Measurements from ENCODE around the gene ELMOD3.
"Not testable (repeated sequence)": the region's sequence is repeated elsewhere in the genome, so short reads cannot be mapped to it uniquely, and the experiment has no call there.

The ELMOD3 gene

GRCh38 chr2:85380048-85380447 is 25.5 kb downstream of the ELMOD3 start:
- TF ChIP-seq CTCF (conservative IDR thresholded peaks at IDR 0.05; ENCODE audit: low read depth, low read length) = no peak
- DNase-seq (ENCODE audit: low read depth) = no peak
- no peak overlapping the region for H3K4me3 ChIP-seq (ENCODE audit: low read depth, low read length)

GRCh38 chr2:85383151-85383550 is 28.6 kb downstream of the ELMOD3 start:
- not testable (repeated sequence) for H3K4me3 ChIP-seq (ENCODE audit: low read depth, low read length); DNase-seq (ENCODE audit: low read depth)

GRCh38 chr2:85383850-85384249 is 29.3 kb downstream of the ELMOD3 start:
- DNase-seq (ENCODE audit: low read depth) = no peak
- no peak overlapping the region for H3K4me3 ChIP-seq (ENCODE audit: low read depth, low read length)
- TF ChIP-seq CTCF (conservative IDR thresholded peaks at IDR 0.05; ENCODE audit: low read depth, low read length) = no peak

GRCh38 chr2:85385746-85386145 is 31.2 kb downstream of the ELMOD3 start:
- no peak for DNase-seq (ENCODE audit: low read depth)
- no peak overlapping the region for H3K4me3 ChIP-seq (ENCODE audit: low read depth, low read length)
- no peak for TF ChIP-seq CTCF (conservative IDR thresholded peaks at IDR 0.05; ENCODE audit: low read depth, low read length)

GRCh38 chr2:85387754-85388153 is 33.2 kb downstream of the ELMOD3 start:
- no peak overlapping the region for H3K4me3 ChIP-seq (ENCODE audit: low read depth, low read length)
- TF ChIP-seq CTCF (conservative IDR thresholded peaks at IDR 0.05; ENCODE audit: low read depth, low read length) = no peak
- no peak for DNase-seq (ENCODE audit: low read depth)

- DNase-seq (ENCODE audit: low read depth) = no peak
- H3K4me3 ChIP-seq (ENCODE audit: low read depth, low read length) = no peak overlapping the region
- no peak for TF ChIP-seq CTCF (conservative IDR thresholded peaks at IDR 0.05; ENCODE audit: low read depth, low read length)
These were observed 34.4 kb downstream of the ELMOD3 start for GRCh38 chr2:85388878-85389538.

GRCh38 chr2:85390941-85391669 is 36.5 kb downstream of the ELMOD3 start:
- peak; percentile 84 for TF ChIP-seq CTCF (conservative IDR thresholded peaks at IDR 0.05; ENCODE audit: low read depth, low read length)

More at GRCh38 chr2:85390941-85391669, 36.5 kb downstream of the ELMOD3 start:
- no peak overlapping the region for H3K4me3 ChIP-seq (ENCODE audit: low read depth, low read length)
- DNase-seq (ENCODE audit: low read depth) = peak; percentile 62

Measured in choroid plexus epithelial cell (primary cell).